HuH-7 (cell line): ENCODE data around the gene DHRSX.
"Not testable (repeated sequence)": the region's sequence is repeated elsewhere in the genome, so short reads cannot be mapped to it uniquely, and the experiment has no call there.

Source experiments
- DNase-seq: peaks from one replicate; pipeline ENCODE4 v3.0.0; 2011; ENCODE audit warnings: low spot score

DHRSX gene

GRCh38 chrX:2391869-2392606 lies 108.7 kb downstream of the DHRSX start:
- no peak for DNase-seq

GRCh38 chrX:2390754-2391153 lies 110.0 kb downstream of the DHRSX start:
- no peak for DNase-seq

DNA sequence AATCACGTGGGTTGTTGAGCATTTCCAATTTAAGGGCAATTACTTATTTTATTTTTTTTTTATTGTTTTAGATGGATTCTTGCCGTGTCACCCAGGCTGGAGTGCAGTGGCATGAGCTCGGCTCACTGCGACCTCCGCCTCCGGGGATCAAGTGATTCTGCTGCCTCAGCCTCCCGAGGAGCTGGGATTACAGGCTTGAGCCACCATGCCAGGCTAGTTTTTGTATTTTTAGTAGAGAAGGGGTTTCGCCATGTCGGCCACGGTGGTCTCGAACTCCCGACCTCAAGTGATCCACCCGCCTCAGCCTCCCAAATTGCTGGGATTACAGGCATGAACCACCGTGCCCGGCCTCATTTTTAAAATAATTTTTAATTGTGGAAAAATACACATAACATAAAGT lies 111.0 kb downstream of the DHRSX start:
- not testable (repeated sequence) for DNase-seq

GRCh38 chrX:2389324-2389723 lies 111.5 kb downstream of the DHRSX start:
- no peak for DNase-seq

GRCh38 chrX:2388669-2389068 lies 112.1 kb downstream of the DHRSX start:
- DNase-seq = no peak

GRCh38 chrX:2387614-2388239 lies 113.0 kb downstream of the DHRSX start:
- DNase-seq = no peak

DNA sequence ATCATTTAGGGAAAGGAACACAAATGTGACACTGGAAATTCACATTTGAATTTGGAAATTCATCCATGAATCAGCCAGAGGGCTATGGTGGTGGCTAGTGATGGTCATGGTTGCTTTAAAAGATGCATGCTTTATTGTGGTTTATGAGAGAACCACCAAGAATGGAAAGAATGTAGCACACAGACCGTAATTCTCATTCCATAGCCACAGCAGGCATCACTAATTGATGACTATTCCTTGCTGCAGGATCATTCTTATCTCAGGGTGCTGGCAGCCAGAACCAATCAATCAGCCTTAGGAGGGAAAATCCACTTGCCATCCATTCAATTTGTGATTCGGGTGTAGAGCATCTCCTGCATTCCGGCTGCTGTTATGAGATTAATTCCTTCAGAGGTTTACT lies 115.6 kb downstream of the DHRSX start:
- DNase-seq = no peak

- no peak for DNase-seq
These were observed 116.3 kb downstream of the DHRSX start for GRCh38 chrX:2384486-2384885.

GRCh38 chrX:2383735-2384134 lies 117.0 kb downstream of the DHRSX start:
- no peak for DNase-seq

DNA sequence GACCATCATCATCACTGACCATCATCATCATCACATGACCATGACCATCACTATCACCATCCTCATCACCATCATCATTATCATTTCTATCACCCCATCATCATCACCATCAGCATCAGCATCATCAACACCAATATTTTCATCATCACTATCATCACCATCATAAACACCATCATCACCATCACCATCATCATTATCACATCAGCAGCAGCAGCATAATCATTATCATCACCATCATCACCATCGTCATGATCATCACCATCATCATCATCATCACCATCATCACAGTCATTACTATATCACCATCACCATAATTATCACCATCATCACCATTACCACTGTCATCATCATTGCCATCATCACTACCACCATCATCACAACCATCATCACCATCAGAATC lies 117.6 kb downstream of the DHRSX start:
- no peak for DNase-seq

DNA sequence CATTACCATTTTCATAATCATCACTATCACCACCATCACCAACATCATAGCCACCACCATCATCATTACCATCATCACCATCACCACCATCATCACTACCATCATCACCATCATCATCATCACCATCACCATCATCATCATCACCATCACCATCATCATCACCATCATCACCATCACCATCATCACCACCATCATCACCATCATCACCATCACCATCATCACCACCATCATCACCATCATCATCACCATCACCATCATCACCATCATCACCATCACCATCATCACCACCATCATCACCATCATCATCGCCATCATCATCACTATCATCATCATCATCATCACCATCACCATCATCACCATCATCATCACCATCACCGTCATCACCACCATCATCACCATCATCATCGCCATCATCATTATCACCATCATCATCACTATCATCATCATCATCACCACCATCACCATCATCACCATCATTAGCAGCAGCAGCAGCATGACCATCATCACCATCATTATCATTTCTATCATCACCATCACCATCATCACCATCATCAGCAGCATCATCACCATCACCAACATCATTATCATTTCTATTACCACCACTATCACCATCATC lies 118.2 kb downstream of the DHRSX start:
- not testable (repeated sequence) for DNase-seq

DNA sequence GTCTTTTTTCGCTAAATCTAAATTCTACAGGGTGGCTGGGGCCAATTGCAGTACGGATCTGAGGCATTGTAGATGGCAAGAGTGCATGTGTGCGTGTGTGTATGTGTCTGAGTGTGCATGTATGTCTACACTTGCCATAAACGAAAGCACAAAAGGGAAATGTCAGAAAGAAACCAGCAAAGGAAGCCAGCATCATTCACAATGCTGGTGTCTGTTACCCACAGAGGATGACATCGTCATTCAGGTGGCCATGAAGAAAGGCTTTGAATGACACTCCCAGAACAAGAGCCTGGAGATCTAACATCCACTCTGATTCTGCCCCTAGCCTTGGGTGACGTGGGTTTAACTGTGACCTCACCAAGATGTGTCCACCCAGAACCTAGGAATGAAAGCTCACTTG lies 124.6 kb downstream of the DHRSX start:
- DNase-seq = no peak

- no peak for DNase-seq
These were observed 126.7 kb downstream of the DHRSX start for GRCh38 chrX:2374086-2374485.

DNA sequence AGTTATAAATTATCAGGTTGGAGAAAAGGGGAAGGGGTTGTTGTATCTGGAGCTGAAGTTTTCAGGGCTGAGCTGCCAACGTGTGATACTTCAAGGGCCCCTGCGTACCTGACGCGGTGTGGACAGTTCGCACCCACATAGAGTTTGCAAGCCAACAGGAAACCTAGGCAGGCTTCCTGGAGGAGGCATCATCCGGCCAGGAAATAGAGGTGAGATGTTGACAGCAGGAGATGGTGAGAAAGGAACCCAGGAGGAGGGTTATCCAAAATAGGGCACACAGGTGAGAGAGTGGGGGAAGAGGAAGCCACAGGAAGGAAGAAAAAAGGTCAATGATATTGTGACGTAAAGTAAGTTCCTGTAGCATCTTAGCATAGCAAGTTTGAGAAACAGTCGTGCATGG lies 127.2 kb downstream of the DHRSX start:
- no peak for DNase-seq

DNA sequence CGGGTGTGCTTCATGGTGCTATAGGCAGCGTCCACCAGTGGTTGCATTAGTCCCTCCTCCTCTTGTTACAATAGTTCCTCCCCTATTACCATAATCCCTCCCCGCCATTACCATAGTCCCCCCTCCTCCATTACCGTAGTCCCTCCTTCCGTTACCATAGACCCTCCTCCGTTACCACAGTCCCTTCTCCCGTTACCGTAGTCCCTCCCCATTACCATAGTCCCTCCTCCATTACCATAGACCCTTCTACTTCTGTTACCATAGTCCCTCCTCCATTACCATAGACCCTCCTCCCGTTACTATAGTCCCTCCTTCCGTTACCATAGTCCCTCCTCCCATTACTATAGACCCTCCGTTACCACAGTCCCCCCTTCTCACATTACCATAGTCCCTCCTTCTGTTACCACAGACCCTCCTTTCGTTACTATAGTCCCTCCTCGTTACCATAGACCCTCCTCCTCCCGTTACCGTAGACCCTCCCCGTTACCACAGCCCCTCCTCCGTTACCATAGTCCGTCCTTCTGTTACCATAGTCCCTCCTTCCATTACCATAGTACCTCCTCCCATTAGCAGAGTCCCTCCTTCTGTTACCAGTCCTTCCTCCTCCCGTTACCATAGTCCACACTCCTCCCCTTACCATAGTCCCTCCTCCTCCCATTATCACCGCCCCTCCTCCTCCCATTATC lies 129.6 kb downstream of the DHRSX start:
- no peak for DNase-seq

DNA sequence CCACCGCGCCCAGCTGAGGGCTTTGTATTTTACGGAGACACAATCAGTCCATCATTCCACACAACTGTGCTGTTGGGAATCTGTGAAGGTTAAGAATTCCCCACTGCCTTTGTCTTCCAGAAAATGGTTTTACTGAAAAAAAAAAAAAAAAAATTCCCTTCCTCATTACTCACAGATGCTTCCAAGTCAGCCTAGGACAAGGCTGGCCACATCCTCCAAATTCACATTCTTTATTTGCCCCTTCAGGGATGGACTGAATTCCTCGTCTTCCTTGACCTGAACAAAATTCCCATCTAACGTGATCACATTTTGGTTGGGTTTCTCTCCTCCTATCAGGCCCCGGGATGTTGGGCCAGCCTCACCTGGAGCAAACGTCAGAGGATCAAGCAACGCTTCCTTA lies 130.3 kb downstream of the DHRSX start:
- DNase-seq = no peak

DNA sequence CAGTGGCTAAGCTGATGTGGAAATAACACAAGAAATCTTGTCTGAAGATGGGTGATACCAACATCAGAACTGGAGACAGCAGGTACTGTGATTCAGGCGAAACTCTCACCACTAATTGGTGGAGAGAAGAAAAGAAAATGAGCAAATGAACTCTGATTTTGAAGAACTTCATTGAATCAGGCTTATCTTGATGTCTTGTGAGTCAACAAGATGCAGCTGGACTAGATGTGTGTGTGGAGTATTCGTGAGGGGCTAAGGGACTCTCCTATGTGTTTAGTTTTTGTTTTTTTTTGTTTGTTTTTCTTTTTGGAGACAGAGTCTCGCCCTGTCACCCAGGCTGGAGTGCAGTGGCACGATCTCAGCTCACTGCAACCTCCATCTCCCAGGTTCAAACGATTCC lies 131.6 kb downstream of the DHRSX start:
- DNase-seq = no peak

- peak; percentile 4 for DNase-seq
These were observed 140.0 kb downstream of the DHRSX start for GRCh38 chrX:2360731-2361130.

DNA sequence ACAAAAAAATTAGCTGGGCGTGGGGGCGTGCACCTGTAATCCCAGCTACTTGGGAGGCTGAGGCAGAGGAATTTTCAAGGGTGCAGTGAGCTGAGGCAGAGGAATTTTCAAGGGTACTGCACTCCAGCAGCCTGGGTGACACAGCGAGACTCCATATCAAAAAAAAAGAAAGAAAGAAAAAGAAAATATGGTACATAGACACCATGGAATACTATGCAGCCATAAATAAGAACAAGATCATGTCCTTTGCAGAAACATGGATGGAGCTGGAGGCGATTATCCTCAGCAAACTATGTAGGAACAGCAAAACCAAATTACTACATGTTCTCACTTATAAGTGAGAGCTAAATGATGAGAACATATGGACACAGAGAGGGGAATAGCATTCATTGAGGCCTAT lies 141.3 kb downstream of the DHRSX start:
- not testable (repeated sequence) for DNase-seq

DNA sequence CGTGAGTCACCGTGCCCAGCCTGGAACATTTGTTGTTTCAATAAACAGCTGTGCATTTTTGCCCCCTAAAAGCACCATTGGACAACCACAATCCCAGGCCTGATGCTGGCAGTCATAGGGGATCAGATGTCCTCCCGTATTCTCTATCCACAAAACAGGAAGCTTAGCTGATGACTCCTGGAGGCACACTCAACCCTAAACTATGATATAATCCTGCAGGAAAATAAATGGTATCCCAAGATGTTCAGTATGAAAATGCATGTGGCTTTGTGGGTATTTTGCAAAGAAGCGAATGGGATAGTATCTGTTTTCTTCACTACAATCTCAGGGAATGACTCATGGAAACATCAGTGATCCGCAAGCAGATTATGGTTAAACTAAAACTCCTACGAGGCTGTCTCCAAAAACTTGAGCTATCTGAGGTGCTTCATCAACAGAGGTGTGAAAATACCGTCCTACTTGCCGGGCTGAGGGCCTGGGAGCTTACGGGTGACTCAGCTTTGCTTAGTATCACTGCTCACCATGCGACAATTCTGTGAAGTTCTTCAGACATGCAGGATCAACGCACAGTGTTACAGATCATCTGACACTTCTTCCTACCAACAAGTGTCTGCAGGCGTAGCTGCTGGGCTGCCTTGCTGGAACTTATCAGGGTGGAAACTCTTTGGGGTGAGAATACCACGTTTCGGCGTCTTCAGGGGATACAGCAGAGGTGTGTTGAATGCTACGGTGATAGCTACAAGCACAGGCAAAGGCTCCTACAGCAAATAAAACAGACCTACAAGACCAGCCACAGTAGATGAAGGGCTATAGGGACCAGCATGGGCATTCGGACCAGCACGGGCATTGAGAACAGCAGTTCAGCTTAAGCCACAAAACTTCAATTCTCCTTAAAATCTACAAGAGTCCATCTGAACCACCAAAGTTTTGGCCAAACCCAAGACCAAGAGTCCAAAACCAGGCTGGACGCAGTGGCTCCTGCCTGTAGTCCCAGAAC lies 148.5 kb downstream of the DHRSX start:
- no peak for DNase-seq

DNA sequence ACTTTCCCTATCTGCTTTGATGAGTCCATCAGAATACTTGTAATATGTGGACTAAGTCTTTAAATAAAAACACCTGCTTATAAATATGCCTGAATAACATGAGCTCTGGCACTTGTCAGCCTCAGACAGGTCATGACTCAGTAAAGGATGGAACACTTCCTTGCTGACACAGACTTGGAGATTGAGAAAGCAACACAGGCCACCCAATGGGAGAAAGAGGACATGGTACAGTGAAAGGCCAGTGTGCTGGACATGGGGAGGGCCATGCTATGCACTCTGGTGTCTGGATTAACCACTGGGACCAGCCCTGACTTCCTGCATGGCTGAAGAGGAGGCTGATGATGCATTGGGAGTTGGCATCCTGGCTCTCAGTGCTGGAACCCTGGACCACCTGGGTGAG lies 149.5 kb downstream of the DHRSX start:
- no peak for DNase-seq

DNA sequence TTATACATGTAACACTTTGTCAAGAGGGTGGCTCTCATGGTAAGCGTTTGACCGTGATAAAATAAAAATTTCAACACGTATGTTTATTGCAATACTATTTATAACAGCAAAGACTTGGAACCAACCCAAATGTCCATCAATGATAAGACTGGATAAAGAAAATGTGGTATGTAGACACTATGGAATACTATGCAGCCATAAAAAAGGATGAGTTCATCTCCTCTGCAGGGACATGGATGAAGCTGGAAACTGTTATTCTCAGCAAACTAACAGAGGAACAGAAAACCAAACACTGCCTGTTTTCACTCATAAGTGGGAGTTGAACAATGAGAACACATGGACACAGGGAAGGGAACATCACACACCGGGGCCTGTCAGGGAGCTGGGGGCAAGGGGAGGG lies 150.1 kb downstream of the DHRSX start:
- DNase-seq = not testable (repeated sequence)
